Left renal cortex interstitium (tissue), 4 donors: Measurements from ENCODE around the gene ITCH. TPM values are rescaled to one million over a fixed set of nuclear protein-coding genes. Genes with fewer than 3 reads are reported as not detected.
A peak's percentile ranks its signal among the peaks of the same experiment; 100 is the strongest.
"Not testable (repeated sequence)": the region's sequence is repeated elsewhere in the genome, so short reads cannot be mapped to it uniquely, and the experiment has no call there.

ENCODE experiments used
- DNase-seq, 4 donors: peaks; one replicate each; pipeline ENCODE4 v3.0.0-alpha.2; 2013; ENCODE audit warnings: low read depth in 4 of 4, low spot score in 2 of 4, missing footprints in 1 of 4
- polyA plus RNA-seq, 4 donors: library from polyadenylated mRNA; unstranded; fragments of 120-200 nt; gene quantifications; one replicate each; pipeline ENCODE4 v1.2.1, GENCODE V29; 2013; ENCODE audit not compliant: insufficient read length in 4 of 4

The ITCH gene
- polyA plus RNA-seq, result 10 to 100 TPM; 38.9 to 50.7 (median 46.2) TPM

GRCh38 chr20:34363062-34363464 is at the start of gene ITCH:
Gene ITCH, plus strand, starts transcription at chr20:34363273. Its CDS starts 30,539 bp downstream, at chr20:34393812.
- DNase-seq, result peak; percentile 84 to 90 (median 90)

- no peak for DNase-seq
Measured at GRCh38 chr20:34315236-34315635, 47.8 kb upstream of the ITCH start.

GRCh38 chr20:34316196-34316814 is 46.8 kb upstream of the ITCH start:
- DNase-seq, result no peak

- no peak for DNase-seq
Measured at GRCh38 chr20:34318609-34319443, 44.2 kb upstream of the ITCH start.

- no peak for DNase-seq
Measured at GRCh38 chr20:34320861-34321260, 42.2 kb upstream of the ITCH start.

- no peak for DNase-seq
Measured at GRCh38 chr20:34322267-34323105, 40.6 kb upstream of the ITCH start.

GRCh38 chr20:34324541-34324940 is 38.5 kb upstream of the ITCH start:
- DNase-seq, result no peak

- not testable (repeated sequence) for DNase-seq
Measured at GRCh38 chr20:34328207-34328606, 34.9 kb upstream of the ITCH start.

GRCh38 chr20:34328928-34329677 is 34.0 kb upstream of the ITCH start:
- no peak for DNase-seq

- DNase-seq, result not testable (repeated sequence)
Measured at GRCh38 chr20:34330861-34331544, 32.1 kb upstream of the ITCH start.

GRCh38 chr20:34331838-34332237 is 31.2 kb upstream of the ITCH start:
- no peak for DNase-seq

GRCh38 chr20:34332262-34332920 is 30.7 kb upstream of the ITCH start:
- DNase-seq, result no peak

GRCh38 chr20:34333786-34334185 is 29.3 kb upstream of the ITCH start:
- DNase-seq, result no peak

- no peak for DNase-seq
Measured at GRCh38 chr20:34334654-34335407, 28.2 kb upstream of the ITCH start.

GRCh38 chr20:34337544-34337943 is 25.5 kb upstream of the ITCH start:
- no peak for DNase-seq

GRCh38 chr20:34337982-34338726 is 24.9 kb upstream of the ITCH start:
- no peak for DNase-seq

GRCh38 chr20:34340726-34341125 is 22.3 kb upstream of the ITCH start:
- not testable (repeated sequence) for DNase-seq

GRCh38 chr20:34341199-34341598 is 21.9 kb upstream of the ITCH start:
- DNase-seq, result not testable (repeated sequence)
